Measurements from ENCODE around the gene METAP1. TPM values are rescaled to one million over a fixed set of nuclear protein-coding genes. Genes with fewer than 3 reads are reported as not detected.
"Not testable (repeated sequence)": the region's sequence is repeated elsewhere in the genome, so short reads cannot be mapped to it uniquely, and the experiment has no call there.

METAP1 gene
- total and polyA plus RNA-seq, 2 of the 8 experiments (the other 6 are each of a cell fraction or from before 2014, with no cell fraction given): 50.6 to 85.2 TPM

- 83% methylated on average over 10 of the region's 10 CpGs; no CpG with 5 or more reads in 1 of the 2 experiments for WGBS, 2 experiments (ENCODE audit: extremely low coverage in 1 of 2, insufficient coverage in 1 of 2, insufficient read length in 1 of 2, insufficient replicate concordance in 2 of 2, low coverage in 1 of 2, low lambda C conversion rate in 2 of 2, missing lambda C conversion rate in 1 of 2)
Measured at GRCh38 chr4:99023800-99024251, 28.3 kb downstream of the METAP1 start.

More at GRCh38 chr4:99023800-99024251, 28.3 kb downstream of the METAP1 start:
- POLR2A ChIA-PET (ENCODE audit: partially characterized antibody): interaction anchor here (1.0 to 1.5 kb wide), 2 partner anchors 28 to 32 kb away, joined by 3 to 5 read pairs; partner anchors contain the start of gene METAP1
- H3K4ac ChIP-seq (replicated peaks; ENCODE audit: insufficient read length, low read depth, low read length); FAIRE-seq; H3K23me2 ChIP-seq (ENCODE audit: low read depth, low read length); H3K18ac ChIP-seq (ENCODE audit: extremely low read depth, low read length); H4K8ac ChIP-seq (ENCODE audit: extremely low read depth, insufficient read depth, low read length); H4K91ac ChIP-seq (replicated peaks; ENCODE audit: insufficient read length, low read length); H2AFZ ChIP-seq (ENCODE audit: low read length); H2BK20ac ChIP-seq (ENCODE audit: low read length); H2BK15ac ChIP-seq (ENCODE audit: low read length); H3K79me1 ChIP-seq (ENCODE audit: low read depth, low read length); H2BK5ac ChIP-seq (ENCODE audit: low read depth, low read length); DNase-seq (ENCODE audit: low read depth in 1 of 2, low spot score in 2 of 2); H3K4me3 ChIP-seq (ENCODE audit: extremely low read depth in 1 of 4, insufficient read depth in 2 of 4, low read depth in 3 of 4, low read length in 4 of 4); H3K36me3 ChIP-seq (ENCODE audit: control insufficient read depth in 2 of 4, insufficient read depth in 4 of 4, low read length in 3 of 4); H3K27me3 ChIP-seq (replicated peaks in 1 of 4; ENCODE audit: control insufficient read depth in 3 of 4, extremely low read depth in 1 of 4, insufficient read depth in 3 of 4, low read length in 3 of 4); H3K9me3 ChIP-seq (ENCODE audit: insufficient read depth in 2 of 2, low read depth in 1 of 2, low read length in 1 of 2); H3K23ac ChIP-seq (ENCODE audit: insufficient read length); H2BK120ac ChIP-seq (replicated peaks; ENCODE audit: low read depth, low read length); H4K5ac ChIP-seq (ENCODE audit: insufficient read length, low read depth, low read length); H3K27ac ChIP-seq (ENCODE audit: low read depth, low read length); H3K56ac ChIP-seq (replicated peaks; ENCODE audit: insufficient read length, low read depth, low read length); H3K9ac ChIP-seq (replicated peaks in 1 of 4; ENCODE audit: extremely low read depth in 1 of 4, low read depth in 3 of 4, low read length in 3 of 4); H2AK5ac ChIP-seq (ENCODE audit: low read depth, low read length); H3K14ac ChIP-seq (ENCODE audit: insufficient read length); H2BK12ac ChIP-seq (ENCODE audit: low read depth, low read length): not testable (repeated sequence)
- CTCF ChIA-PET (ENCODE audit: partially characterized antibody): interaction anchor here (0.6 to 2.1 kb wide), 2 partner anchors 32 to 37 kb away, joined by 4 to 10 read pairs; no protein-coding TSS in a partner anchor
- Histone ChIP-seq H3K4me2 (ENCODE audit: insufficient read depth in 1 of 2, low read depth in 2 of 2, low read length in 2 of 2) (0 out of 4 replicates have a peak overlapping the region, but pooled peaks of 1 of the 2 experiments have one; percentile 4), H4K20me1 (replicated peaks in 1 of 2; ENCODE audit: control insufficient read depth in 1 of 2, insufficient read depth in 2 of 2, low read length in 2 of 2) (peaks cover 4 to 17% of the 10 kb centered on the region in 2 experiments), H3K4me1 (replicated peaks in 1 of 4; ENCODE audit: control insufficient read depth in 3 of 4, insufficient read depth in 4 of 4, low read length in 3 of 4) (peaks cover 0 to 15% (median 8%) of the 10 kb centered on the region in 4 experiments), H3K79me2 (ENCODE audit: control insufficient read depth in 1 of 2, insufficient read depth in 2 of 2, low read length in 2 of 2) (peaks cover 16 to 100% of the 10 kb centered on the region in 2 experiments)
